Colonic mucosa (tissue), 4 donors: ENCODE measurements around the gene PRXL2A. TPM values are rescaled to one million over a fixed set of nuclear protein-coding genes. Genes with fewer than 3 reads are reported as not detected.

ENCODE experiments used
- DNase-seq: peaks from one replicate; pipeline ENCODE4 v3.0.0-alpha.2; 2020
- H3K27ac ChIP-seq: fragments of 200-600 bp; one replicate; pipeline ENCODE4 v1.8.0; 2021
- H3K27me3 ChIP-seq: fragments of 200-600 bp; one replicate; pipeline ENCODE4 v1.8.0; 2021
- H3K36me3 ChIP-seq: fragments of 200-600 bp; one replicate; pipeline ENCODE4 v1.8.0; 2021
- H3K4me1 ChIP-seq: fragments of 200-600 bp; one replicate; pipeline ENCODE4 v1.8.0; 2021; ENCODE audit warnings: mild to moderate bottlenecking
- H3K4me3 ChIP-seq: fragments of 200-600 bp; one replicate; pipeline ENCODE4 v1.8.0; 2021
- H3K9ac ChIP-seq, 2 donors: one replicate each; pipeline ENCODE4 v1.7.0; 2013; ENCODE audit warnings: control low read depth in 2 of 2, low read depth in 2 of 2, low read length in 2 of 2
- H3K9me3 ChIP-seq: fragments of 200-600 bp; one replicate; pipeline ENCODE4 v1.8.0; 2021
- CTCF ChIP-seq: fragments of 200-600 bp; IDR thresholded peaks from one replicate; pipeline ENCODE4 v1.8.0; 2022; ENCODE audit warnings: antibody characterized with exemption, mild to moderate bottlenecking
- intact Hi-C: fragments of 100-400 bp; cut with DNase I; formaldehyde crosslinking; loops from one replicate; pipeline ENCODE4 v1.14.1; 2022
- total RNA-seq, 2 donors: library from RNA; stranded (reverse); fragmentation: NEBNext Ultra II Directional in 1 of 2; extraction: Animal tissue kit (Norgen Biotek cat#: 25700) in 1 of 2; gene quantifications; one replicate each; pipeline ENCODE4 v1.2.1, GENCODE V29; 2021
- donor health status: healthy.
- donor health status: DM: no; HTN: no; CAD: no.
- donor health status: DM: no; HTN: no; CAD: no.

The PRXL2A gene
- total RNA-seq, 2 donors from 2014 or later = 73.5 to 101 TPM

- Histone ChIP-seq H3K27me3 (no peaks in the 10 kb centered on the region), H3K9me3 (no peaks in the 10 kb centered on the region), H3K36me3 (no peaks in the 10 kb centered on the region), H3K4me3 (no peak overlapping the region), H3K27ac (peak overlapping the region; percentile 7), H3K4me1 (peaks cover 21% of the 10 kb centered on the region), H3K9ac (peak overlapping the region in 1 of 2 donors; percentile 30)
- intact Hi-C loops = no loop called here
- no peak for TF ChIP-seq CTCF
- DNase-seq = no peak
Observed at GRCh38 chr10:80485946-80486764, 77.8 kb downstream of the PRXL2A start.

Other genes with a start within 250 kb of the PRXL2A start
- 100 to 1,000 TPM; 271 to 353 TPM for gene ANXA11, start 203.0 kb upstream of the PRXL2A start, total RNA-seq
- 1 to 10 TPM; 1.4 to 1.8 TPM for gene MAT1A, start 118.9 kb upstream of the PRXL2A start, total RNA-seq
- gene DYDC1, start 51.8 kb upstream of the PRXL2A start, total RNA-seq = not detected
- 1 to 10 TPM in 1 of 2 donors, not detected in 1; 1.5 TPM for gene DYDC2, start 51.8 kb upstream of the PRXL2A start, total RNA-seq
- 10 to 100 TPM; 83.5 to 91.7 TPM for gene TSPAN14, start 45.8 kb downstream of the PRXL2A start, total RNA-seq
- gene SH2D4B, start 129.4 kb downstream of the PRXL2A start, total RNA-seq = not detected